SH-SY5Y (cell line): ENCODE results near the gene PARM1.

Source experiments
- GATA2 ChIP-seq: IDR thresholded peaks from 2 replicates; pipeline ENCODE4 v1.6.1; 2011; ENCODE audit warnings: mild to moderate bottlenecking, low read depth, low read length
- GATA3 ChIP-seq: IDR thresholded peaks from 2 replicates; pipeline ENCODE4 v1.6.1; 2011; ENCODE audit warnings: low read depth, mild to moderate bottlenecking, low read length, moderate library complexity

DNA sequence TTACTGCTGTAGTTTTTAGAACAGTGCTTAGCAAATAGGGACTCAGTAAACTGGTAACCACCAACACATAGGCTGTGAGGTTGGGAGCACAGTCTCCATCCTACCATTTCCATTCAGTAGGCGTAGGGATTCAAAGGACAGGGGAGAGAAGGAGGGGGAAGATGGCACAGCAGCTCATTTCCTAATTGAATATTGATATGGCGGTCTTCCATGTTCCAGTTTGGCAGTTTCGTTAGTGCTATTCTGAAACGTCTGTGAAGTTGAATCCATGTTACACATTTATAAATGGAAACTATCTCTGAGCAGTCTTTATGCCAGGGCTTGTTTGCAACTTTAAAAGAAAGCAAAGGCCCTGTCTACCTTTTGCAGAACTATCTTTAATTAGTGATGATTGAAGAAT is 105.5 kb downstream of the PARM1 start:
- TF ChIP-seq GATA2 (no peak), GATA3 (no peak)
